Measurements from ENCODE around the gene SERPINE3.

The SERPINE3 gene

DNA sequence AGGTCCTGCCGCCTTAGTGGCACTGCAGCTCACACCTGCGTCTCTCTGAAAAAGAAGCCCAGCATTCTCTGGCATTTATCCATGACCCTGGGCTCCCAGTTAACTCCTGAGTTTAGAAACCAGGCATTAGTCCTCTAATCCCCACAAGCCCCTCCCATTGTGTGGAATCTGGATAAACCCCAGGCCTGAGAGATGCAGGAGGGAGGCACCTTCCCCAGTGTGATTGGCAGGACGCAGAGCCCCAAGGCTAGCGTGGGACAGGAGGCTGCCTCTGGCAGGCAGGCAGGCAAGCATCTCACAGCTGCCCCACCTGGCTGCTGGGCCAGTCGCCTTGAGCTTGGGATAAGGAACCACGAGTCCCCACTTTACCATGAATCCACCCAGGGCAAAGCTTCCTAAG, 11.0 kb upstream of the SERPINE3 start:
- no peak for DNase-seq (ENCODE audit: low spot score)

- no peak for DNase-seq (ENCODE audit: low spot score)
These were observed 9.9 kb upstream of the SERPINE3 start for GRCh38 chr13:51329606-51330005.

DNA sequence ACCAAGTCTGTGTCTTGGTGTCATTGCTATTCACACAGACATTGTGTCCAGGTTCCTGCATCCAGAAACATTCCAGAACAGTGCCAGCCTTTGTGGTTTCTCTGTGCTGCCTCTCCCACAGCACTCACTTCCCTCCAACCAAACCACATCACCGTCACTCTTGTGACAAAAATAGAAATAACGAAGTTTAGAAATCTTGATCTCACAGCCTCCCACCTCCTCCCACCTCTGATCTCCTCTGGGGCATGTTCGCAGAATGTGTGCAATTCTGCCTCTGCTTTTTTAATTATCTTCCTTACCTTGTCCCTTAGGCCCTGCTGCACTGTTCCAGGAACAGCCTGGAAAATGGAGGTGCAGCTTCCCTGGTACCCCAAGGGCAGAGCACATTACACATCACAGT, 8.7 kb upstream of the SERPINE3 start:
- DNase-seq (ENCODE audit: low spot score) = peak; percentile 26

DNA sequence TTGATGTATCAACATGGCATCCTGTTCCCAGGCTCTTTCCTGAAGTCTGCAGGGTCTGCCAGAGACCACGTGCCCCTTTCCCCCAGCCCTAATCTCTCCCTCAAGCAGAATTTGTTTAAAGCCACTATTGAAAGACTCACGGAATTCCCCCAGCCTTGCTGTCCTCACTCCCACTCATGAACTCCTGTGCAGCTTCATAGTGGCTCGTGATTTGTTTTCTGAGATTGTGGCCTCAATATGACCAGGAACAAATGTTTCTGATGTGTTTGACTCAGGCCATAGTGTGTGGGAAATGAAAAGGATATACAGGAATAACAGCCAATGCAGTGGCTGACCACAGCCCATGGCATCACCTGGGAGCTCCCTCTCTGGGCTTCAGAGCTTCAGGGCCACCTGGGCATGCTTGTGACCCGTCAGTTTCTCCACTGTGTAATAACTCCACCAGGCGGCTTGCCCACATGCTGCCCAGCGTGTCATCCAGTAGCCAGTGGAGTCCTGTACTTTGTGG, 8.1 kb upstream of the SERPINE3 start:
- DNase-seq (ENCODE audit: low spot score) = no peak

DNA sequence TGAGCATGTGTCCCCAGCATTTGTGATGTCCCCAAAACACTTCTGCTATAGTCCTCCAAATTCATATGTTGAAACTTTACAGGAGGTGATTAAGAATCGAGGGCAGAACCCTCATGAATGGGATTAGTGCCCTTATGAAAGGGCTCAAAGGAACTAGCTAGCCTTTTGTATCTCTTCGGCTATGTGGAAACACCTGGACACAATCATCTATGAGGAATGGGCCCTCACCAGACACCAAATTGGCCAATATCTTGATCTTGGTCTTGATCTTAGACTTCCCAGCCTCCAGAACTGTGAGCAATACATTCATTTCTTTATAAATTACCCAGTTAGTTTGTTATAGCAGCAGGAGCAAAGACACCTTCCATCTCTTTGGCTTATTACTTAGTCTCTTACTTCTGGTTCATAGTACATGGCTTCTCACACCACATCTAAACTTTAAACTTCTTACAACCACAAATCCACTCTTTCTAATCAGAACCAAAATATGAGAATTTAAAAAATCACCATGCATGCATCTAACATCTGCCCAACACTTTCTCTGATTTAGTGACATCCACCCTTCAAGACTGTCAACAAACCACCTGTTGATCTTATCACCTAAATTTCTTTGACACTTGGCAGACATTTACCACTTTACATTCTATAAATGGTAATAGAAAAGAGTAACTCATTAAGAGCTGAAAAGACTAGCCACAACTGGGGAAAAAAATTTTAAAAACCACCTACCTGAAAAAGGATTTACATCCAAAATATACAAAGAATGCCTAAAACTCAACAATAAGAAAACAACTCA, 6.7 kb upstream of the SERPINE3 start:
- DNase-seq (ENCODE audit: low spot score) = no peak

- DNase-seq (ENCODE audit: low spot score) = no peak
These were observed 6.1 kb upstream of the SERPINE3 start for GRCh38 chr13:51333421-51333820.

GRCh38 chr13:51333826-51334225, 5.7 kb upstream of the SERPINE3 start:
- no peak for DNase-seq (ENCODE audit: low spot score)

GRCh38 chr13:51336746-51337145, 2.7 kb upstream of the SERPINE3 start:
- no peak for DNase-seq (ENCODE audit: low spot score)

GRCh38 chr13:51339952-51340732, 651 bp downstream of the SERPINE3 start:
- DNase-seq (ENCODE audit: low spot score) = no peak

DNA sequence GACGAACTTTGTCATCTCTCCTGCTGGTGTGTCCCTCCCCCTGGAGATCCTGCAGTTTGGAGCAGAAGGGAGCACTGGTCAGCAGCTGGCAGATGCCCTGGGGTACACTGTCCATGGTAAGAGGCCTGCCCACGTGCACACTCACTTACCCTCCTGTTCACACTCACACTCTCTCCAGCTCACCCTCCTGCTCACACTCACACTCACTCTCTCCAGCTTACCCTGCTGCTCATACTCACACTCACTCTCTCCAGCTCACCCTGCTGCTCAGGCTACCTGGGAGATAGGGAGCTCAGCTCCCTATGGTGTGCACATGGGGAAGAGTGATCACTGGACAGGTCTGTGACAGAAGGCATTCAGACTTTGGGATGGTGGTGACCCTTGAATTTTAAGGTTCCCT, 1.7 kb downstream of the SERPINE3 start:
- DNase-seq (ENCODE audit: low spot score) = no peak

DNA sequence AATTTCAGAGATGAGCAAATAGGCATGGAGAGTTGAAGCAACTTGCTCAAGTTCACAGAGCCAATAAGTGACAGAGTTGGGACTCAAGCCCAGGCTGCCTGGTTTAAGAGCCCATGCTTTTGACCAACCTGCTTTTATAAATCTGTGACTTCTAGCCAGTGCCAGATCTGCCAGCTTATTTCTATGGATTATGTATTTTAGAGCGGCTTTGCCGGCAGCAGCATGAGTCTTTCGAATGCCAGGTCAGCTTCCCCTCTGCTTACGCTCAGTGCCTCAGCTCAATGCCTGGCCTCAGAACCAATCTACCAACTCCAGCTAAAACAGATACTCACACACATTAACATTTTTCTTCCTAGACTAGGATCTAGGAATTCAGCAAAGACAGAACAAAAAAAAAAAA, 2.3 kb downstream of the SERPINE3 start:
- DNase-seq (ENCODE audit: low spot score) = no peak

- peak; percentile 57 for DNase-seq (ENCODE audit: low spot score)
These were observed 3.2 kb downstream of the SERPINE3 start for GRCh38 chr13:51342706-51343105.

DNA sequence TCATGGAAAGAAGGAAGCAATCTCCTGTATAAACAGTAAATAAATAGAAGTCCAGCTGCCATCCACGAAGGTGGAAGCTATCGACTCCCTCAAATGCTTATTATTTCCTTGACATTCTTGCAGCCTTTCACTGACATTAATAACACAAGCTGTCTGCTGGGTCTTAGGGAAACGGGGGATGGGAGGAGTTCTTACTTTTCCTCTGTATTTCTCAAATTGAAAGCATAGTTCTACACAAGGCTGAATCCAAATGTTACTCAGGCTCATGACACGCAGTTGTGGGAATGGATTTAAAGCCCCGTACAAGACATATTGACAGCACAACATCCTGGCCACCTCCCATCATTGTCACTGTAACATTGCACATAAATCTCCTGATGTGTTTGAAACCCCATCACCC, 4.0 kb downstream of the SERPINE3 start:
- DNase-seq (ENCODE audit: low spot score) = no peak

DNA sequence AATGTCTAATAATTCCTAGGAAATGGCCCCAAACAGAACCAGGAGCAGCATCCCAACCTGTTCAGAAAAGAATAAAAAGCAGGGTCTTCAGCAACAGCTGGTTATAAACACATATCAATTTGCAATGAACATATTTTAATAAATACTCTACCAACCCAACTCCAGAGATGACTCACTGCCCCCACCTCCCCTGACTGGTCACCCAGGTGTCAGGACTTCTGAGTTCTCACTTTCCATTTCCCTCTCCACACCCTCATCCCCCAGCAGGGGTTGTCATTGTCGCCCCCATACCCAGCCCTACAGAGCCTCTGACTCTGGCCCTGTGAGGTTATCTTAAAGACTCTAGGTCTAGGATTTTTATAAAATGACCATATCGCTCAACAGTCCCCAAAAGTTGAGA, 6.9 kb downstream of the SERPINE3 start:
- DNase-seq (ENCODE audit: low spot score) = no peak

- no peak for DNase-seq (ENCODE audit: low spot score)
These were observed 7.6 kb downstream of the SERPINE3 start for GRCh38 chr13:51347099-51347498.

GRCh38 chr13:51348069-51348967, 8.8 kb downstream of the SERPINE3 start:
- no peak for DNase-seq (ENCODE audit: low spot score)

- no peak for DNase-seq (ENCODE audit: low spot score)
These were observed 9.5 kb downstream of the SERPINE3 start for GRCh38 chr13:51349016-51349415.

DNA sequence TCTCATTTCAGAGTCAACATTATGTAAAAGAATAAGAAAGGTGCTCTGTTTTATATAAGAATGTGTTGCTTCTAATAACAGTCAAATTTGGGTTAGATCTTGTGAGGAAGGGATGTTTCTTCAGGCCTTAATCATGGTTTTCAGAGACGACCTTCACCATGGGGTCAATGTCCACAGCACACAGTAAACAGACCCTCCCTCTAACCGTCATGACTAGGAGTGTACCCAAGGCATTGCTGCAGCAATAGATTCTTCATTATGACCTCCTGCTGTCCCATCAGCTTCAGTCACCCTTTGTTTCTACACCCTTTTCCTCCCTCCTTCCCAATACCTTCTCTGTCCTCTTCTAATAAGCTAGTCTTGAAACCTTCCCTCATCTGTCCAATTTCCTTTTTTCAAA, 15.7 kb downstream of the SERPINE3 start:
- no peak for DNase-seq (ENCODE audit: low spot score)

DNA sequence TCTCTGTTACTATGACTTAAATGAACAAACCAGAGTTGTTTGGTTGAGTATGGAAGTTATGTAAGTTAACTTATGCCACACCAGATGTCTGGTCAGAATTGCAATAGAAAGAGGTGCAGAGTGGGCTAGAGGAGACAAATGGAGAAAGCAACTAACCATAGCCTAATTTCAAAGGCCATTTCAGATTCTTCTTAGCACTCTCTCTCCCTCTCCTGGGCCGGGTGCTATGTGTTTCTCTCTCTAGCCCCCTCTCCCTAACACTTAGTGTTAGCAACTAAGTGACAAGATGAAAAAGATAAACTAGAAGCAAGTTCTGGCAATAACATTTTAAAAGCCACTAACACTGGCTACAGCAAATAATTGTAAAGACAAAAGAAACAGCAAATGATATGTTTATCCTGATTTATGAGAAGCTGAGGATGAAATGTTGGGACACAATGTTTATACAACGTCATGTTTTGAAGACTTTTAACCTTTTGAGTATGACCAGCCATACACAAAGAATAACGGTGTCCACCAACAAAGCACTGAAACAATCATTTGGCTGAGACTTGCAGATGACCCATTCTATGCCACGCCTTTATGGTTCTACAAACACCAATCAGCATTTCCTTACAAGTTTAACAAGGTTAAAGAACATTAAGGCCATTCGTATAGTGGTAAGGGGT, 18.6 kb downstream of the SERPINE3 start:
- DNase-seq (ENCODE audit: low spot score) = no peak

DNA sequence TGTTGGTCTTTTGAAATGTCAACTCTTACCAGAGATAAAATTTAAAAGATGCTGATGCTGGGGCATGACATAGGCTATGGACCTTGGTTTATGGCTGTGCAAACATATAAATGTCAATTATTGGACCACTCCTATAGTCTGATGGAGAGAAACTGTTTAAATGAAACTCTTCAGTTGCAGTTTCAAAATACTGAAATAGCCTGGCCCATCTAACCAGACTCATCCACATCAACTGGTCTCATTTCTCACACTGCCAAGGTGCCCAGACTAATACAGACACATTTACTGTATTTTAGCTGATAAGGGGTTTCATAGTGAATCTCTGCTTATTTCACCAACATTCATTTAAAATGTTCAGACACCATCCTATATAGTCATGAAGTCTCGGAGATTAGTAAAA, 19.9 kb downstream of the SERPINE3 start:
- DNase-seq (ENCODE audit: low spot score) = no peak

GRCh38 chr13:51360489-51360888, 21.0 kb downstream of the SERPINE3 start:
- no peak for DNase-seq (ENCODE audit: low spot score)

GRCh38 chr13:51361106-51361505, 21.6 kb downstream of the SERPINE3 start:
- no peak for DNase-seq (ENCODE audit: low spot score)

Measured in hepatic stellate cell (primary cell).